PC-3 (cell line): Measurements from ENCODE around the gene HNRNPU. TPM values are rescaled to one million over a fixed set of nuclear protein-coding genes. Genes with fewer than 3 reads are reported as not detected.

ENCODE experiments used
- ATAC-seq: fragments of 200-7000 bp; cut with Tn5 transposase; 2 replicates; pipeline ENCODE4 v1.9.1; 2020; ENCODE audit warnings: mild to moderate bottlenecking, moderate library complexity
- BruUV-seq: library from RNA; stranded (reverse); fragments of 400-500 nt; replicated peaks from 2 replicates; lab custom pipeline; 2021; lab: Mats Ljungman, UMichigan
- CTCF ChIA-PET: fragments of 300-600 bp; sonication (Branson Sonifier 250); formaldehyde crosslinking; loops from one replicate; lab custom pipeline; 2022; ENCODE audit warnings: antibody characterized with exemption; lab: Charles Lee
- POLR2A ChIA-PET: fragments of 300-600 bp; sonication (Branson Sonifier 250); formaldehyde crosslinking; loops from one replicate; lab custom pipeline; 2022; ENCODE audit warnings: antibody characterized with exemption; ENCODE audit not compliant: unreplicated experiment; lab: Charles Lee
- DNase-seq: peaks from one replicate; pipeline ENCODE4 v3.0.0-alpha.2; 2015
- H2AFZ ChIP-seq: fragments of 300-600 bp; sonication (generic); 2 replicates; pipeline ENCODE4 v1.6.0; 2016; ENCODE audit warnings: antibody characterized with exemption, low read length
- H3F3A ChIP-seq: fragments of 300-600 bp; sonication (generic); one replicate; pipeline ENCODE4 v1.6.0; 2017; ENCODE audit warnings: antibody characterized with exemption, low read length, control low read depth, mild to moderate bottlenecking; ENCODE audit not compliant: unreplicated experiment
- H3K27ac ChIP-seq: fragments of 300-600 bp; sonication (generic); 2 replicates; pipeline ENCODE4 v1.5.1; 2016; ENCODE audit warnings: mild to moderate bottlenecking, low read length
- H3K27me3 ChIP-seq: fragments of 300-600 bp; sonication (generic); 2 replicates; pipeline ENCODE4 v1.6.1; 2016; ENCODE audit warnings: low read length, mixed read lengths
- H3K36me3 ChIP-seq: fragments of 300-600 bp; sonication (generic); 2 replicates; pipeline ENCODE4 v1.6.1; 2016; ENCODE audit warnings: low read depth, mixed run types, low read length, mixed read lengths
- H3K4me1 ChIP-seq: fragments of 300-600 bp; sonication (generic); 2 replicates; pipeline ENCODE4 v1.5.1; 2016; ENCODE audit warnings: low read length; ENCODE audit not compliant: insufficient read depth
- H3K4me2 ChIP-seq: fragments of 300-600 bp; sonication (generic); 2 replicates; pipeline ENCODE4 v1.6.0; 2016; ENCODE audit warnings: low read length
- H3K4me3 ChIP-seq: fragments of 300-600 bp; sonication (generic); 2 replicates; pipeline ENCODE4 v1.5.1; 2016; ENCODE audit warnings: mild to moderate bottlenecking, low read length, mixed read lengths
- H3K79me2 ChIP-seq: fragments of 300-600 bp; sonication (generic); 2 replicates; pipeline ENCODE4 v1.6.1; 2017; ENCODE audit warnings: low read length, mixed read lengths
- H3K9ac ChIP-seq: fragments of 300-600 bp; sonication (generic); 2 replicates; pipeline ENCODE4 v1.6.0; 2016; ENCODE audit warnings: mild to moderate bottlenecking, low read length
- H3K9me2 ChIP-seq: fragments of 300-600 bp; sonication (generic); replicated peaks from 2 replicates; pipeline ENCODE4 v1.6.1; 2016; ENCODE audit warnings: mixed run types, low read length, mixed read lengths
- H3K9me3 ChIP-seq: fragments of 300-600 bp; sonication (generic); 2 replicates; pipeline ENCODE4 v1.6.1; 2016; ENCODE audit warnings: low read length, mixed read lengths
- H4K20me1 ChIP-seq: fragments of 300-600 bp; sonication (generic); 2 replicates; pipeline ENCODE4 v1.6.1; 2016; ENCODE audit warnings: low read length, mixed read lengths
- CTCF ChIP-seq: fragments of 300-600 bp; sonication (generic); conservative IDR thresholded peaks from 2 replicates; pipeline ENCODE4 v1.5.1; 2017; ENCODE audit warnings: antibody characterized with exemption, low read depth, mild to moderate bottlenecking, low read length
- EZH2 ChIP-seq: fragments of 300-600 bp; sonication (generic); IDR thresholded peaks from one replicate; pipeline ENCODE4 v1.6.1; 2017; ENCODE audit warnings: antibody characterized with exemption, mild to moderate bottlenecking, low read length; ENCODE audit not compliant: unreplicated experiment
- EZH2phosphoT487 ChIP-seq: fragments of 300-600 bp; sonication (generic); IDR thresholded peaks from 2 replicates; pipeline ENCODE4 v1.6.1; 2018; ENCODE audit warnings: mild to moderate bottlenecking, antibody characterized with exemption, low read length, borderline replicate concordance
- intact Hi-C: fragments of 100-400 bp; cut with micrococcal nuclease; formaldehyde crosslinking; loops from 2 replicates; pipeline ENCODE4 v1.9.0; 2023
- total RNA-seq: library from RNA; depleted of rRNA; stranded (reverse); fragments of >200 nt; gene quantifications from 2 replicates; pipeline ENCODE4 v1.2.3, GENCODE V29; 2014

HNRNPU gene
- total RNA-seq, 1 experiment from 2014 or later: 431 TPM

DNA sequence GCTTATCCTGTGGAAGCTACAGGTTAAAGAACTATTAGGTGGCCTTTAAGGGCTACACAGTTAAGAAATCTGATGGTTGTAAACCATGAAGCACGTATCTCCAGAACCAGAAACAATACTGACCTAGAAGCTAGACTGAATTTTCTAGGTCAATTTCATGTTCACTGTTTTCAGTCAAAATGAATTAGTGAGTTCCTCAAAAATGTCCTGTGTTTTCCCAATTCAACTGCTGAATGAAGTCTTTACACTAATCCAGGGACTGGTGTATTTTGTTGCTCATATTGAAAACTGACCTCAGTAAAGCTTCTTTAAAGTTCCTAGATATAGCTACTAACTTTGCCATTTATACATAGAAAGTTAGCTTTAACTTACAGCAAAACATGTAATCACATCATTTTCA lies 6.0 kb downstream of the HNRNPU start:
- TF ChIP-seq EZH2 (no peak), CTCF (no peak), EZH2phosphoT487 (no peak)
- Histone ChIP-seq H3F3A (peaks cover 9% of the 10 kb centered on the region), H3K79me2 (peaks cover 95% of the 10 kb centered on the region), H3K9me2 (no peaks in the 10 kb centered on the region), H3K9ac (no peak overlapping the region), H3K4me2 (no peak overlapping the region), H3K27ac (no peak overlapping the region), H3K27me3 (no peaks in the 10 kb centered on the region), H3K4me3 (no peak overlapping the region), H3K36me3 (peaks cover 93% of the 10 kb centered on the region), H4K20me1 (peaks cover 80% of the 10 kb centered on the region), H3K4me1 (peaks cover 18% of the 10 kb centered on the region), H2AFZ (no peak overlapping the region), H3K9me3 (no peaks in the 10 kb centered on the region)
- ChIA-PET POLR2A (no interaction called here), CTCF (no interaction called here)
- intact Hi-C loops: no loop called here
- DNase-seq: no peak
- no TSS peak for BruUV-seq
- ATAC-seq: no peak

GRCh38 chr1:244857761-244858160 lies 6.6 kb downstream of the HNRNPU start:
- no peak for ATAC-seq
- BruUV-seq: no TSS peak
- Histone ChIP-seq H3F3A (peaks cover 9% of the 10 kb centered on the region), H3K36me3 (peaks cover 99% of the 10 kb centered on the region), H3K4me3 (no peak overlapping the region), H3K9me3 (no peaks in the 10 kb centered on the region), H3K27me3 (no peaks in the 10 kb centered on the region), H3K9ac (no peak overlapping the region), H3K79me2 (peaks cover 97% of the 10 kb centered on the region), H3K27ac (no peak overlapping the region), H3K4me1 (peaks cover 18% of the 10 kb centered on the region), H3K4me2 (no peak overlapping the region), H4K20me1 (peaks cover 84% of the 10 kb centered on the region), H3K9me2 (no peaks in the 10 kb centered on the region), H2AFZ (no peak overlapping the region)
- intact Hi-C loops: no loop called here
- POLR2A ChIA-PET: no interaction called here
- CTCF ChIA-PET: no interaction called here
- no peak for DNase-seq
- TF ChIP-seq CTCF (no peak), EZH2 (no peak), EZH2phosphoT487 (no peak)

- intact Hi-C loops: no loop called here
- ChIA-PET POLR2A (no interaction called here), CTCF (no interaction called here)
- no peak for TF ChIP-seq CTCF
- no peak for TF ChIP-seq EZH2phosphoT487
- no peak for TF ChIP-seq EZH2
- Histone ChIP-seq H3K4me2 (no peak overlapping the region), H3K79me2 (peaks cover 84% of the 10 kb centered on the region), H3K9ac (no peak overlapping the region), H3K4me3 (no peak overlapping the region), H3K9me3 (no peaks in the 10 kb centered on the region), H3F3A (peaks cover 13% of the 10 kb centered on the region), H3K27ac (no peak overlapping the region), H3K36me3 (peaks cover 98% of the 10 kb centered on the region), H3K27me3 (no peaks in the 10 kb centered on the region), H3K9me2 (no peaks in the 10 kb centered on the region), H2AFZ (no peak overlapping the region), H4K20me1 (peaks cover 76% of the 10 kb centered on the region), H3K4me1 (peaks cover 1% of the 10 kb centered on the region)
- no peak for DNase-seq
- no peak for ATAC-seq
- no TSS peak for BruUV-seq
Observed at GRCh38 chr1:244854865-244855578, 9.3 kb downstream of the HNRNPU start.
